WTC11 (cell line): Measurements from ENCODE around the gene AVPI1. TPM values are rescaled to one million over a fixed set of nuclear protein-coding genes. Genes with fewer than 3 reads are reported as not detected.

Source experiments
- ATF1 ChIP-seq: sonication (generic); formaldehyde crosslinking; IDR thresholded peaks from 2 replicates; pipeline ENCODE4 v1.8.1; 2023; ENCODE audit warnings: mild to moderate bottlenecking, moderate library complexity, missing genetic modification reagents
- CBFB ChIP-seq: sonication (generic); formaldehyde crosslinking; IDR thresholded peaks from 2 replicates; pipeline ENCODE4 v1.8.1; 2022; ENCODE audit warnings: mild to moderate bottlenecking, low read depth, missing genetic modification reagents
- CREB1 ChIP-seq: sonication (generic); formaldehyde crosslinking; IDR thresholded peaks from 2 replicates; pipeline ENCODE4 v1.8.0; 2023; ENCODE audit warnings: mild to moderate bottlenecking, missing genetic modification reagents
- ESRRA ChIP-seq: sonication (generic); formaldehyde crosslinking; IDR thresholded peaks from 2 replicates; pipeline ENCODE4 v1.8.1; 2022; ENCODE audit warnings: mild to moderate bottlenecking, missing genetic modification reagents, borderline replicate concordance
- FOXJ3 ChIP-seq: sonication (generic); formaldehyde crosslinking; IDR thresholded peaks from 2 replicates; pipeline ENCODE4 v1.9.0; 2021; ENCODE audit warnings: missing genetic modification reagents, mild to moderate bottlenecking, borderline replicate concordance
- FOXP1 ChIP-seq: sonication (generic); formaldehyde crosslinking; IDR thresholded peaks from 2 replicates; pipeline ENCODE4 v1.8.0; 2022; ENCODE audit warnings: missing genetic modification reagents, mild to moderate bottlenecking, moderate library complexity, borderline replicate concordance
- KAT7 ChIP-seq: sonication (generic); formaldehyde crosslinking; IDR thresholded peaks from 2 replicates; pipeline ENCODE4 v1.8.1; 2023; ENCODE audit warnings: missing genetic modification reagents, mild to moderate bottlenecking, borderline replicate concordance
- NR2C2 ChIP-seq: sonication (generic); formaldehyde crosslinking; IDR thresholded peaks from 2 replicates; pipeline ENCODE4 v1.8.0; 2022; ENCODE audit warnings: mild to moderate bottlenecking, missing genetic modification reagents
- RELA ChIP-seq: sonication (generic); formaldehyde crosslinking; IDR thresholded peaks from 2 replicates; pipeline ENCODE4 v1.8.1; 2022; ENCODE audit warnings: missing genetic modification reagents, mild to moderate bottlenecking, borderline replicate concordance
- SMAD3 ChIP-seq: sonication (generic); formaldehyde crosslinking; IDR thresholded peaks from 2 replicates; pipeline ENCODE4 v1.8.0; 2022; ENCODE audit warnings: missing genetic modification reagents, mild to moderate bottlenecking, borderline replicate concordance
- SOX15 ChIP-seq: fragments of 250-450 bp; sonication (Bioruptor Pico); IDR thresholded peaks from 2 replicates; pipeline ENCODE4 v1.9.0; 2021; ENCODE audit warnings: mild to moderate bottlenecking
- TEAD1 ChIP-seq: sonication (generic); formaldehyde crosslinking; IDR thresholded peaks from 2 replicates; pipeline ENCODE4 v1.8.0; 2022; ENCODE audit warnings: mild to moderate bottlenecking, missing genetic modification reagents
- ZNF219 ChIP-seq: sonication (generic); formaldehyde crosslinking; IDR thresholded peaks from 2 replicates; pipeline ENCODE4 v1.8.0; 2023; ENCODE audit warnings: missing genetic modification reagents, mild to moderate bottlenecking, borderline replicate concordance
- ZNF232 ChIP-seq: sonication (generic); formaldehyde crosslinking; IDR thresholded peaks from 2 replicates; pipeline ENCODE4 v1.8.0; 2022; ENCODE audit warnings: mild to moderate bottlenecking, missing genetic modification reagents
- ZNF263 ChIP-seq: sonication (generic); formaldehyde crosslinking; IDR thresholded peaks from 2 replicates; pipeline ENCODE4 v1.8.1; 2022; ENCODE audit warnings: low read depth, mild to moderate bottlenecking, moderate library complexity, missing genetic modification reagents
- total RNA-seq: library from RNA; stranded (reverse); gene quantifications from 3 replicates; pipeline ENCODE4 v1.2.3, GENCODE V29; 2021
- TF ChIP-seq, protein P1 (sequence below): fragments of 250-450 bp; sonication (Bioruptor Pico); IDR thresholded peaks from 2 replicates; pipeline ENCODE4 v1.8.0; 2021; ENCODE audit warnings: mild to moderate bottlenecking
- TF ChIP-seq, protein P2 (sequence below): sonication (generic); formaldehyde crosslinking; conservative IDR thresholded peaks from 2 replicates; pipeline ENCODE4 v1.8.1; 2022; ENCODE audit warnings: mild to moderate bottlenecking, missing genetic modification reagents
- TF ChIP-seq, protein P3 (sequence below): sonication (generic); formaldehyde crosslinking; IDR thresholded peaks from 2 replicates; pipeline ENCODE4 v1.8.0; 2022; ENCODE audit warnings: mild to moderate bottlenecking, missing genetic modification reagents
- TF ChIP-seq, protein P4 (sequence below): fragments of 250-450 bp; sonication (Bioruptor Pico); IDR thresholded peaks from 2 replicates; pipeline ENCODE4 v1.9.0; 2021; ENCODE audit warnings: mild to moderate bottlenecking
- TF ChIP-seq, protein P5 (sequence below): sonication (generic); formaldehyde crosslinking; IDR thresholded peaks from 2 replicates; pipeline ENCODE4 v1.8.1; 2022; ENCODE audit warnings: mild to moderate bottlenecking, missing genetic modification reagents, moderate library complexity, borderline replicate concordance
- TF ChIP-seq, protein P6 (sequence below): sonication (generic); formaldehyde crosslinking; IDR thresholded peaks from 2 replicates; pipeline ENCODE4 v1.8.1; 2023; ENCODE audit warnings: mild to moderate bottlenecking, missing genetic modification reagents
- TF ChIP-seq, protein P7 (sequence below): sonication (generic); formaldehyde crosslinking; IDR thresholded peaks from 2 replicates; pipeline ENCODE4 v1.8.0; 2022; ENCODE audit warnings: mild to moderate bottlenecking, missing genetic modification reagents
- TF ChIP-seq, protein P8 (sequence below): fragments of 250-450 bp; sonication (Bioruptor Pico); conservative IDR thresholded peaks from 2 replicates; pipeline ENCODE4 v1.9.0; 2021; ENCODE audit warnings: mild to moderate bottlenecking

Gene AVPI1
- total RNA-seq, 1 experiment from 2014 or later, result 9.8 TPM

DNA sequence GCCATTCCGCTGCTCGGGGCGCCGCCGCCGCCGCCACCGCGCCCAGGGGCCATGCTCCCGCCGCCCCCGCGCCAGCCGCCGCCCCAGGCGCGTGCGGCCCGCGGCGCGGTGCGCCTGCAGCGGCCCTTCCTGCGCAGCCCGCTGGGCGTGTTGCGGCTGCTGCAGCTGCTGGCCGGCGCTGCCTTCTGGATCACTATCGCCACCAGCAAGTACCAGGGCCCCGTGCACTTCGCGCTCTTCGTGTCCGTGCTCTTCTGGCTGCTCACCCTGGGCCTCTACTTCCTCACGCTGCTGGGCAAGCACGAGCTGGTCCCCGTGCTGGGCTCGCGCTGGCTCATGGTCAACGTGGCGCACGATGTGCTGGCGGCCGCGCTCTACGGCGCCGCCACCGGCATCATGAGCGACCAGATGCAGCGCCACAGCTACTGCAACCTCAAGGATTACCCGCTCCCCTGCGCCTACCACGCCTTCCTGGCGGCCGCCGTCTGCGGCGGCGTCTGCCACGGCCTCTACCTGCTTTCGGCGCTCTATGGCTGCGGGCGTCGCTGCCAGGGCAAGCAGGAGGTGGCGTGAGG, 26.9 kb upstream of the AVPI1 start (continued):
- TF ChIP-seq CBFB (CRISPR knock-in tag) (no peak), SMAD3 (CRISPR knock-in tag) (peak; percentile 86), KAT7 (CRISPR knock-in tag) (peak; percentile 81; the same call in 1 of the 2 replicates), ZNF219 (CRISPR knock-in tag) (peak; percentile 92; the same call in 1 of the 2 replicates), TEAD1 (CRISPR knock-in tag) (peak; percentile 40; the same call in 1 of the 2 replicates), FOXJ3 (CRISPR knock-in tag) (no peak), RELA (CRISPR knock-in tag) (peak; percentile 90), FOXP1 (CRISPR knock-in tag) (peak; percentile 78; the same call in 1 of the 2 replicates), ZNF263 (CRISPR knock-in tag) (0 out of 2 replicates have a peak, but pooled peaks have one; percentile 34), SOX15 (CRISPR knock-in tag) (no peak), ZNF232 (CRISPR knock-in tag) (peak; percentile 65; the same call in 1 of the 2 replicates), CREB1 (CRISPR knock-in tag) (peak; percentile 61; the same call in 1 of the 2 replicates), ATF1 (CRISPR knock-in tag) (0 out of 2 replicates have a peak, but pooled peaks have one; percentile 79), ESRRA (CRISPR knock-in tag) (peak; percentile 94), NR2C2 (peak; percentile 77)
- TF ChIP-seq, protein P1, sequence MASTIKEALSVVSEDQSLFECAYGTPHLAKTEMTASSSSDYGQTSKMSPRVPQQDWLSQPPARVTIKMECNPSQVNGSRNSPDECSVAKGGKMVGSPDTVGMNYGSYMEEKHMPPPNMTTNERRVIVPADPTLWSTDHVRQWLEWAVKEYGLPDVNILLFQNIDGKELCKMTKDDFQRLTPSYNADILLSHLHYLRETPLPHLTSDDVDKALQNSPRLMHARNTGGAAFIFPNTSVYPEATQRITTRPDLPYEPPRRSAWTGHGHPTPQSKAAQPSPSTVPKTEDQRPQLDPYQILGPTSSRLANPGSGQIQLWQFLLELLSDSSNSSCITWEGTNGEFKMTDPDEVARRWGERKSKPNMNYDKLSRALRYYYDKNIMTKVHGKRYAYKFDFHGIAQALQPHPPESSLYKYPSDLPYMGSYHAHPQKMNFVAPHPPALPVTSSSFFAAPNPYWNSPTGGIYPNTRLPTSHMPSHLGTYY (CRISPR knock-in tag), result no peak
- TF ChIP-seq, protein P2, sequence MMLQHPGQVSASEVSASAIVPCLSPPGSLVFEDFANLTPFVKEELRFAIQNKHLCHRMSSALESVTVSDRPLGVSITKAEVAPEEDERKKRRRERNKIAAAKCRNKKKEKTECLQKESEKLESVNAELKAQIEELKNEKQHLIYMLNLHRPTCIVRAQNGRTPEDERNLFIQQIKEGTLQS (CRISPR knock-in tag), result no peak; the same call in 1 of the 2 replicates
- TF ChIP-seq, protein P3, sequence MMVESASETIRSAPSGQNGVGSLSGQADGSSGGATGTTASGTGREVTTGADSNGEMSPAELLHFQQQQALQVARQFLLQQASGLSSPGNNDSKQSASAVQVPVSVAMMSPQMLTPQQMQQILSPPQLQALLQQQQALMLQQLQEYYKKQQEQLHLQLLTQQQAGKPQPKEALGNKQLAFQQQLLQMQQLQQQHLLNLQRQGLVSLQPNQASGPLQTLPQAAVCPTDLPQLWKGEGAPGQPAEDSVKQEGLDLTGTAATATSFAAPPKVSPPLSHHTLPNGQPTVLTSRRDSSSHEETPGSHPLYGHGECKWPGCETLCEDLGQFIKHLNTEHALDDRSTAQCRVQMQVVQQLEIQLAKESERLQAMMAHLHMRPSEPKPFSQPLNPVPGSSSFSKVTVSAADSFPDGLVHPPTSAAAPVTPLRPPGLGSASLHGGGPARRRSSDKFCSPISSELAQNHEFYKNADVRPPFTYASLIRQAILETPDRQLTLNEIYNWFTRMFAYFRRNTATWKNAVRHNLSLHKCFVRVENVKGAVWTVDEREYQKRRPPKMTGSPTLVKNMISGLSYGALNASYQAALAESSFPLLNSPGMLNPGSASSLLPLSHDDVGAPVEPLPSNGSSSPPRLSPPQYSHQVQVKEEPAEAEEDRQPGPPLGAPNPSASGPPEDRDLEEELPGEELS (CRISPR knock-in tag), result peak; percentile 97
- TF ChIP-seq, protein P4, sequence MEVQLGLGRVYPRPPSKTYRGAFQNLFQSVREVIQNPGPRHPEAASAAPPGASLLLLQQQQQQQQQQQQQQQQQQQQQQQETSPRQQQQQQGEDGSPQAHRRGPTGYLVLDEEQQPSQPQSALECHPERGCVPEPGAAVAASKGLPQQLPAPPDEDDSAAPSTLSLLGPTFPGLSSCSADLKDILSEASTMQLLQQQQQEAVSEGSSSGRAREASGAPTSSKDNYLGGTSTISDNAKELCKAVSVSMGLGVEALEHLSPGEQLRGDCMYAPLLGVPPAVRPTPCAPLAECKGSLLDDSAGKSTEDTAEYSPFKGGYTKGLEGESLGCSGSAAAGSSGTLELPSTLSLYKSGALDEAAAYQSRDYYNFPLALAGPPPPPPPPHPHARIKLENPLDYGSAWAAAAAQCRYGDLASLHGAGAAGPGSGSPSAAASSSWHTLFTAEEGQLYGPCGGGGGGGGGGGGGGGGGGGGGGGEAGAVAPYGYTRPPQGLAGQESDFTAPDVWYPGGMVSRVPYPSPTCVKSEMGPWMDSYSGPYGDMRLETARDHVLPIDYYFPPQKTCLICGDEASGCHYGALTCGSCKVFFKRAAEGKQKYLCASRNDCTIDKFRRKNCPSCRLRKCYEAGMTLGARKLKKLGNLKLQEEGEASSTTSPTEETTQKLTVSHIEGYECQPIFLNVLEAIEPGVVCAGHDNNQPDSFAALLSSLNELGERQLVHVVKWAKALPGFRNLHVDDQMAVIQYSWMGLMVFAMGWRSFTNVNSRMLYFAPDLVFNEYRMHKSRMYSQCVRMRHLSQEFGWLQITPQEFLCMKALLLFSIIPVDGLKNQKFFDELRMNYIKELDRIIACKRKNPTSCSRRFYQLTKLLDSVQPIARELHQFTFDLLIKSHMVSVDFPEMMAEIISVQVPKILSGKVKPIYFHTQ (CRISPR knock-in tag), result no peak
- TF ChIP-seq, protein P5, sequence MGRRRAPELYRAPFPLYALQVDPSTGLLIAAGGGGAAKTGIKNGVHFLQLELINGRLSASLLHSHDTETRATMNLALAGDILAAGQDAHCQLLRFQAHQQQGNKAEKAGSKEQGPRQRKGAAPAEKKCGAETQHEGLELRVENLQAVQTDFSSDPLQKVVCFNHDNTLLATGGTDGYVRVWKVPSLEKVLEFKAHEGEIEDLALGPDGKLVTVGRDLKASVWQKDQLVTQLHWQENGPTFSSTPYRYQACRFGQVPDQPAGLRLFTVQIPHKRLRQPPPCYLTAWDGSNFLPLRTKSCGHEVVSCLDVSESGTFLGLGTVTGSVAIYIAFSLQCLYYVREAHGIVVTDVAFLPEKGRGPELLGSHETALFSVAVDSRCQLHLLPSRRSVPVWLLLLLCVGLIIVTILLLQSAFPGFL (CRISPR knock-in tag), result no peak; the same call in 1 of the 2 replicates
- TF ChIP-seq, protein P6, sequence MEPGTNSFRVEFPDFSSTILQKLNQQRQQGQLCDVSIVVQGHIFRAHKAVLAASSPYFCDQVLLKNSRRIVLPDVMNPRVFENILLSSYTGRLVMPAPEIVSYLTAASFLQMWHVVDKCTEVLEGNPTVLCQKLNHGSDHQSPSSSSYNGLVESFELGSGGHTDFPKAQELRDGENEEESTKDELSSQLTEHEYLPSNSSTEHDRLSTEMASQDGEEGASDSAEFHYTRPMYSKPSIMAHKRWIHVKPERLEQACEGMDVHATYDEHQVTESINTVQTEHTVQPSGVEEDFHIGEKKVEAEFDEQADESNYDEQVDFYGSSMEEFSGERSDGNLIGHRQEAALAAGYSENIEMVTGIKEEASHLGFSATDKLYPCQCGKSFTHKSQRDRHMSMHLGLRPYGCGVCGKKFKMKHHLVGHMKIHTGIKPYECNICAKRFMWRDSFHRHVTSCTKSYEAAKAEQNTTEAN (CRISPR knock-in tag), result peak; percentile 84; the same call in 1 of the 2 replicates
- TF ChIP-seq, protein P7, sequence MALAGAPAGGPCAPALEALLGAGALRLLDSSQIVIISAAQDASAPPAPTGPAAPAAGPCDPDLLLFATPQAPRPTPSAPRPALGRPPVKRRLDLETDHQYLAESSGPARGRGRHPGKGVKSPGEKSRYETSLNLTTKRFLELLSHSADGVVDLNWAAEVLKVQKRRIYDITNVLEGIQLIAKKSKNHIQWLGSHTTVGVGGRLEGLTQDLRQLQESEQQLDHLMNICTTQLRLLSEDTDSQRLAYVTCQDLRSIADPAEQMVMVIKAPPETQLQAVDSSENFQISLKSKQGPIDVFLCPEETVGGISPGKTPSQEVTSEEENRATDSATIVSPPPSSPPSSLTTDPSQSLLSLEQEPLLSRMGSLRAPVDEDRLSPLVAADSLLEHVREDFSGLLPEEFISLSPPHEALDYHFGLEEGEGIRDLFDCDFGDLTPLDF (CRISPR knock-in tag), result 0 out of 2 replicates have a peak, but pooled peaks have one; percentile 43
- TF ChIP-seq, protein P8, sequence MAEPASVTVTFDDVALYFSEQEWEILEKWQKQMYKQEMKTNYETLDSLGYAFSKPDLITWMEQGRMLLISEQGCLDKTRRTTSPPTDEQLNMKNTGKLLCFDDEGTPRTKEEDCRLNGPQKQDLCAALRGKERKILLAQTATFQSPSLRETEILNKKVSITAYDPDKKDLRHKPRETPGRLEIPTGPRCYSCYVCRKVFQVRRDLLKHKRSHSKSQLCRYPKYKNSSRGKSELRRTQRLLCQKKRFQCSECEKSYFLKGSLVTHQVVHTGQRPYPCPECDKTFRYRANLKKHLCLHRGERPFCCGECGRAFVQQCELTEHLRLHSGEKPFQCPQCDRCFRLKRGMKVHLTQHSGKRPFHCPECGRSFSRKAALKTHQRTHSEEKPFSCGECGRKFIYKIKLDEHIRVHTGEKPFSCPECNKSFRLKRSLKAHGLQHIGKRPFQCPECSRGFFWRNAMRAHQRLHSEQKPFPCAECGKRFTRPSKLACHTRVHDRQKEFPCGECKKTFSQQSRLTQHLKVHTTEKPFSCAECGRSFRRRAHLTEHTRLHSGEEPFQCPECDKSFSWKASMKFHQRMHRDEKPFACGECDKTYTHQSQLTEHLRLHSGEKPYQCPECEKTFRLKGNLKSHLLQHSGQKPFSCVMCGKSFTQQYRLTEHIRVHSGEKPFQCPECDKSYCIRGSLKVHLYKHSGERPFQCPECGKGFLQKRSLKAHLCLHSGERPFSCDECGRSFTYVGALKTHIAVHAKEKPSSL (CRISPR knock-in tag), result no peak
